Prostate gland (tissue), 2 donors: Measurements from ENCODE around the gene CCDC71L.

ENCODE experiments used
- CTCF ChIP-seq, 4 experiments: fragments of 200-600 bp in 2 of 4; fragments of 450-650 bp in 2 of 4; sonication (generic) in 2 of 4; IDR thresholded peaks; 1 replicate in 3 of 4; 2 replicates in 1 of 4; pipeline ENCODE4 v1.5.1; 2016 to 2019; ENCODE audit warnings: antibody characterized with exemption in 4 of 4, mild to moderate bottlenecking in 2 of 4, moderate library complexity in 2 of 4
- POLR2A ChIP-seq: fragments of 450-650 bp; IDR thresholded peaks from one replicate; pipeline ENCODE4 v1.6.1; 2016; ENCODE audit warnings: antibody characterized with exemption, mild to moderate bottlenecking

GRCh38 chr7:106668861-106669524, 8.0 kb upstream of the CCDC71L start:
- TF ChIP-seq POLR2A (no peak), CTCF (IDR thresholded peaks at IDR 0.05) (no peak)
